ENCODE results near the gene PGBD1.
A peak's percentile ranks its signal among the peaks of the same experiment; 100 is the strongest.

DNA sequence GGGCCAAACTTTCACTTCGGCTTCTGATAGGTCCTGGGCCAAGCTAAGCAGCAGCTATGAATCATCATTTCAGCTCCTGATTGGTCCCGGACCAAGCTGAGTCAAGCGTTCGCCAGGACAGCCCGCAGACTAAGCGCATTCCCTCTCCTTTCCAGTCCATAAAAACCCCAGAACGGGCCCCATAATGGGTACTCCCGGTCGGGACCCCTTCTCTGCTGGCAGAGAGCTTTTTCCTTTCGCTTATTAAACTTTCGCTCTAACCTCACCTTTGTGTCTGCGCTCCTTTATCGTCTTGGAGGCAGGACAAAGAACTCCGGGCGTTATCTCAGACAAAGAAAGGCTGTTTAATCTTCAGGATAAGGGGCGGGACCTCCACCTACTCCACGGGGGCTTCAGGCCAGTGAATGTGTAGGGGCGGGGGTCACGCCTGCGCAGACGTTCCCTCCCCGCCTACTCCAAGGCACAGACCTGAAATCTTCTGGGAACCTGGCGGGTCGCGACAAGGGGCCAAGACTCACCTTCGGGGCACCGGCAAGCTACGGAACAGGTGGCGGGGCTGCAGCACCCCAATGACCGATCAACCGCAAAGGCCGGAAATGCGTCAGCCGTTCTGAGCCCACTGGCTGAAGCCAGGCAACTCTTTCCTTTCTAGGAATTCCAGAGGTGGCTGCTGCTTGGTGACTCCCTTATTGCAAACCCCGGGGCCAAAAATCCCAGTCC lies 54.4 kb downstream of the PGBD1 start, which contains the start of gene ZSCAN31:
- TF ChIP-seq, protein P1, sequence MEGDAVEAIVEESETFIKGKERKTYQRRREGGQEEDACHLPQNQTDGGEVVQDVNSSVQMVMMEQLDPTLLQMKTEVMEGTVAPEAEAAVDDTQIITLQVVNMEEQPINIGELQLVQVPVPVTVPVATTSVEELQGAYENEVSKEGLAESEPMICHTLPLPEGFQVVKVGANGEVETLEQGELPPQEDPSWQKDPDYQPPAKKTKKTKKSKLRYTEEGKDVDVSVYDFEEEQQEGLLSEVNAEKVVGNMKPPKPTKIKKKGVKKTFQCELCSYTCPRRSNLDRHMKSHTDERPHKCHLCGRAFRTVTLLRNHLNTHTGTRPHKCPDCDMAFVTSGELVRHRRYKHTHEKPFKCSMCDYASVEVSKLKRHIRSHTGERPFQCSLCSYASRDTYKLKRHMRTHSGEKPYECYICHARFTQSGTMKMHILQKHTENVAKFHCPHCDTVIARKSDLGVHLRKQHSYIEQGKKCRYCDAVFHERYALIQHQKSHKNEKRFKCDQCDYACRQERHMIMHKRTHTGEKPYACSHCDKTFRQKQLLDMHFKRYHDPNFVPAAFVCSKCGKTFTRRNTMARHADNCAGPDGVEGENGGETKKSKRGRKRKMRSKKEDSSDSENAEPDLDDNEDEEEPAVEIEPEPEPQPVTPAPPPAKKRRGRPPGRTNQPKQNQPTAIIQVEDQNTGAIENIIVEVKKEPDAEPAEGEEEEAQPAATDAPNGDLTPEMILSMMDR (IDR thresholded peaks at IDR 0.05 in 8 of 11, conservative IDR thresholded peaks at IDR 0.05 in 3 of 11), result no peak
- TF ChIP-seq POLR2AphosphoS5 (IDR thresholded peaks at IDR 0.05), result peak; percentile 90 to 95 (median 92)
- peak in 2 of 3 donors; percentile 14 to 89 for TF ChIP-seq POLR2A (IDR thresholded peaks at IDR 0.05)
